Mammary epithelial cell (primary cell): ENCODE measurements around the gene FHIT.

ENCODE experiments used
- EZH2 ChIP-seq: IDR thresholded peaks from 2 replicates; pipeline ENCODE4 v1.6.1; 2012; ENCODE audit warnings: low read length, inconsistent platforms, borderline replicate concordance
- TF ChIP-seq, protein P1 (sequence below), 2 donors: IDR thresholded peaks in 1 of 2; conservative IDR thresholded peaks in 1 of 2; 2 replicates each; pipeline ENCODE4 v1.5.1; 2011 to 2012; ENCODE audit warnings: inconsistent platforms in 2 of 2, low read length in 2 of 2, mild to moderate bottlenecking in 2 of 2, control low read depth in 1 of 2, low read depth in 1 of 2; ENCODE audit not compliant: insufficient read depth in 1 of 2; ENCODE audit errors: extremely low read depth in 1 of 2

- TF ChIP-seq, protein P1, sequence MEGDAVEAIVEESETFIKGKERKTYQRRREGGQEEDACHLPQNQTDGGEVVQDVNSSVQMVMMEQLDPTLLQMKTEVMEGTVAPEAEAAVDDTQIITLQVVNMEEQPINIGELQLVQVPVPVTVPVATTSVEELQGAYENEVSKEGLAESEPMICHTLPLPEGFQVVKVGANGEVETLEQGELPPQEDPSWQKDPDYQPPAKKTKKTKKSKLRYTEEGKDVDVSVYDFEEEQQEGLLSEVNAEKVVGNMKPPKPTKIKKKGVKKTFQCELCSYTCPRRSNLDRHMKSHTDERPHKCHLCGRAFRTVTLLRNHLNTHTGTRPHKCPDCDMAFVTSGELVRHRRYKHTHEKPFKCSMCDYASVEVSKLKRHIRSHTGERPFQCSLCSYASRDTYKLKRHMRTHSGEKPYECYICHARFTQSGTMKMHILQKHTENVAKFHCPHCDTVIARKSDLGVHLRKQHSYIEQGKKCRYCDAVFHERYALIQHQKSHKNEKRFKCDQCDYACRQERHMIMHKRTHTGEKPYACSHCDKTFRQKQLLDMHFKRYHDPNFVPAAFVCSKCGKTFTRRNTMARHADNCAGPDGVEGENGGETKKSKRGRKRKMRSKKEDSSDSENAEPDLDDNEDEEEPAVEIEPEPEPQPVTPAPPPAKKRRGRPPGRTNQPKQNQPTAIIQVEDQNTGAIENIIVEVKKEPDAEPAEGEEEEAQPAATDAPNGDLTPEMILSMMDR (conservative IDR thresholded peaks at IDR 0.05 in 1 of 2, IDR thresholded peaks at IDR 0.05 in 1 of 2; ENCODE audit: extremely low read depth in 1 of 2, insufficient read depth in 1 of 2, low read depth in 1 of 2, low read length in 2 of 2): no peak
- TF ChIP-seq EZH2: no peak
Measured at GRCh38 chr3:61173676-61174075, 77.6 kb downstream of the FHIT start.
